ENCODE data around the gene MPZL1.
"Not testable (repeated sequence)": the region's sequence is repeated elsewhere in the genome, so short reads cannot be mapped to it uniquely, and the experiment has no call there.

MPZL1 gene

DNA sequence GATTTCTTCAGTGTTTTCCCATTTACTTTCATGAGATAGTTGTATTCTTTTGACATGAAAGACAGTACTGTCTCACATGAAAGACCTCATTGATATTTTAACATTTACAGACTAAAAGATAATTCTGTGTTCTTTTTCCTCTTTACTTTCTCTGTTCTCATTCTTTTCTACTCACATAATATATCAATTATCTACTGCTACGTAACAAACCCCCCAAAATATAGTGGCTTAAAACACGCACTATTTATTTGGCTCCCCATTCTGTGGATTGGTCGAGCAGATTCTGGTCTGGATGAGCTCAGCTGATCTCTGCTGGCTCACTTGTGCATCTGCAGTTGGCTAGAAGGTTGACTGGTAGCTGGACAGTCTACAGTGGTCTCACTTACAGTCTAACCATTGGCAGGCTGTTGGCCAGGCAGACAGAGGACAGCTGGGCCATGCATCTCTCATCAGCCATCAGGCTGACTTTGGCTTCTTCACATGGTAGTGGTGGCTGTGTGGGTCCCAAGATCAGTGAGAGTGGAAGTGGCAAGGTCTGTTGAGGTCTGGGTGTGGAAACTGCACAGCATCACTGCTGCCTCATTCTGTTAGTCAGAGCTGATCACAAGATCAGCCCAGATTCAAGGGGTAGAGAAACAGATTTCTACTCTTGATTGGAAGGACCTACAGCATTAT lies 63.2 kb downstream of the MPZL1 start:
- no peak for DNase-seq

DNA sequence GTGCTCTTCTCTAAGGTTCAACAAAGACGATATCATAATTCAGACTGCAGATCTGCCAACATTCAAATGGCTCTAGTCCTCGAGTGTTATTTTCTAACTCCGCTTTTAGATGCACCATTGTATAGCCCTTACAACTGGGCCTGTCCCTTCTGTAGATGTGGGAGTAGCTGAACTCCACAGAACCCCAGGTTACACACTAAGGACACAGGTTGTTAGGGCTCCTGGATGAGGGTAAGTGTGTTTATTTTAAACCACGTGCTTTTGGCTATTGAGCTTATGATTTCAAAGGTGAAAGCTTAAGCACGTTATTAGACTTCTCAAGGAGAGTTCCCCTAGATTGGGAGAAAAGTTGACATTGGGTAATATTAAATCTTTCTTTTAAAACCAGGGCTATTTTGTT lies 64.7 kb downstream of the MPZL1 start:
- no peak for DNase-seq

DNA sequence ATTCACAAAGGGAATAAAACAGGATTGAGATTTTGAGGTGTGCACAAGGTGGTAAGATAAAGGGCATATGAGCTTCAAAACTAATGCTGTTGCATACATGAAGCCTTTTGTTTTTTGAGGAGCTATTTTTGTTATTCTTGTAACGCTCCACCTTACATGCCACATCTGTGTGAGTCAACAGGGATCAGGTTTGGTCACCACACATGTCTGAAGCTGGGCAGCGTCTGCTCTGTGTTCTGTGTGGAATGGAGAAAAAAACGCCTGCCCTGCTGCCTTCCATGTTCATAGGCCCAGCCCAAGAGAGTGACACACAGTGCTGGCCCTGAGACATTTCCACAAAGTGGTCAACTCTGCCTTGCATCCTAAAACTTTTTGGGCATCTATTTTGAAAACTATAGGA lies 67.7 kb downstream of the MPZL1 start:
- DNase-seq = no peak

DNA sequence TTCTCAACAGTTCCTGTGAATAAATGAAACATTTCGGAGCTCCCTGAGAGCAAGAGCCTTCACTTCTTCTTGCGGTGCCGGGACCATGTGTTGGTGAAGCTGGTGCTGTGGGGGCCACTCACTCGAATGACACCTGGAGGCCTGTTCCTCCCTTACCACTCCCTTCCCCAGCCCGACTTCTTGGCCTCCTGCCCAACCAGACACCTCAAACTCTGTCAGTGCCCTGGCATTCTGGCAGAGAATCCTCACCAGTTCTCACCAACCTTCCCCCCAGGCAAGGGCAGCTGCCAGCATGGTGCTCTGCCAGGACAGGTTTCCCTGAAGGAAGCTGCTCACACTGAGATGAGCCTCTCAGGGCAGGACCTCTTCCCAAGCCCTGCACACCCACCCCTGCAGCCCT lies 68.3 kb downstream of the MPZL1 start:
- no peak for DNase-seq

DNA sequence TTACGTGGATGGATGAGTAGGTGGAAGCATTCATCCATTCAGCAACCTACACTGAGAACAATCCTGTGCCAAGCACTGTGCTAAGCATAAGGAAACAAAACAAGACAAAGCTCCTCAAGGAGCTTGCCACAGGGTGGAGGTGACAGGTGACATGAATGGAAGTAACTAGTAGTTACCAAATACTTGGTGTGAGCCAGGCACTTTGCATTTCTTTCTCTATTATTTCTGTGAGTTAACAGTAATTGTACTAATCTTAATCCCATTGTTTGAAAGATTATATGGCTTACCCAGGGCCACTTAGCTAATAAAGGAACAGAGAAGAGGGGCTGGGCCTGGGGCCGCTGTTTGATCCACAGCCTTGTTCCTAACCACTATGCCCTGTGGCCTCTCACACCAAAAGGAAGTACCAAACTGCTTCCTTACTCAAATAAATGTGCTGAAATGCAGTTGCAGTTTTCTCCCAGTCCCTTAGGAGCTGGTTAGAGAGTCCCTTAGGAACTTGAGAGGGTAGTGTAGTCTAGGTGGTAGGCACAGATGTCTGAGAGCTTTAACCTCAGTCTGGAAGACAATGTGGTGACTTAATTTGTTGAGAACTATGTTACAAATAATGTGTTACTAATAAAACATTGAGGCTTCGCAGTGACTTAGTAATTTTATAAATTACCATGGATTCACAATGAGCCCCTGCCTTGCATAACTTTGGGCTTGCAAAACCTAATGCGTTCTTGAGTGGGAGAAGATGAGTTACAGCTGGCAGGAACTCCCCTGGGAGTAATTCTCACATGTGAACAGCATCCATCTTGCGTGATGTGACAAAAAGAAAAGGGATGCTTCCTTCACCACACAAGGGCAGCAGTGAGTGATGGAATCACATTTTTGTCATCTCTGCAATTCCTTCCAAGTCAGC lies 69.8 kb downstream of the MPZL1 start:
- no peak for DNase-seq

DNA sequence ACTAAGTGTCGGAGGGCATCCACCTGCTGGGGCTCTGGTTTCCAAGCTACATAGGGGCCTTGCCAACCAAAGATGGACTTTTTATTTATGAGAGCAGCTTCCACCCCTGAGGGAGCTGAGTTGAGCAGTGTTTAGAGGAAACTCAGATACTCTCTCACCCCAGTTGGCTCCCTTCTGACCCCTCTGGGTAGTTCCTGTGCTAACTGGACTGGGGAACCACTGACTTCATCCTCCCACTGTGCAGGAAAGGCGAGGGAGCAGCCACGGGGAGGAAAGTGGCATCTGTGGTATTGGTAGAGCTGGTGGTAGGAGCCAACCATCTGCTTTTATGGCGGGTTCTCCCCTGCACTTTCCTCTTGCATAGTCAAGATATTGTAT lies 70.4 kb downstream of the MPZL1 start:
- DNase-seq = no peak

DNA sequence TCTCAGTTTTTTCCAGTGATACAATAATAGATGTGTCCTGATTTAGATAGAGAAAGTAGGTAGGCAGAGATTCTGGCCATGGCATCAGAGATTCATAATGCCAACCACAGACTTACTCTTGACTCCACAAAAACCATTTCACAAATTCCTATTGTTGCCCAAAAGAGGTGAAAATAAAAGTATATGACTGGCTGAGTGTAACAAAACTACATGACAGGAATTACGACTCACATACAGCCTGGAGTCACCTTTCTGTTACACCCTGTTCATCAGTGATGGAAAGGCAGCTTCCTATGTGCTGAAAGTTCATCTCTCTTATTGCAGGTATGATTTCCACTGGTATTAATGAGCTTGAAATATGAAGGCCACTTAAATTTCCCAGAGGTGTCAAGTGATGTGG lies 72.3 kb downstream of the MPZL1 start:
- no peak for DNase-seq

DNA sequence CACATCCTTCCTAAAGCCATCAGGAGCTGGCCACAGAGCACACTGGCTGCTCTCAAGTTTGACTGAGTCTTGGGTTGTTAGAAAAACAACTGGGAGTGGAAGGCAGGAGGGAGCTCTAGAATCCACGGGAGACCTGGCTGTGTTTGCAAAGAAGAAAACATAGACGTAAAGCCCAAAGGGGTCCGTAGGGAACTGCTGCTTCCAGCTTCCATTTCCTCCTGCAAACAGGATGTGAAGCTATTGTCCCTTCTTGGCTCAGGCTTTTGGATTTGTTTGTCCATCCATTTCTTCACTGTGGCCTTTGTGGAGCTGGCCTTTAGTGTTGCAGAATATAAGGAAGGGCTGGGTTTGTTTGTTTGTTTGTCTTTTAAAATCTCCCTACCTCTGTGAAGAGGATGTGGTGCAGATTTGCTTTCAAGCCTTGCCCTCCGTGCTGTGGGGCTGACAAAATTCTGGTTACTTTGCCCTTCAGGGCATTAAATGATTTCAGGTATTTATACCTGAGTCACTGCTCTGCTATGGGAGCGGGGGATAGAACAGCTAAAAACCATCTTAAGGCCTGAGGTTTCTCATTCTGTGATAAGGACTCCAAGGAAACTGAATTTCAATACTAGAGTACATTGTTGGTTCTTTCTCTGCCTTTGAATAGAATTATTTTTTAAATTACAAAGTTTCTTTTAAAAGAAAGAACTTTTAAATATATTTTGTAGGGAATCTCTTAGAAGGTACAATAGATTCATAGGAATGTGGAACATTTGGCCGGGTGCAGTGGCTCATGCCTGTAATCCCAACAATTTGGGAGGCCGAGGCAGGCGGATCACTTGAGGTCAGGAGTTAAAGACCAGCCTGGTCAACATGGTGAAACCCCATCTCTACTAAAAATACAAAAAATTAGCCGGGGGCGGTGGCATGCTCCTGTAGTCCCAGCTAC lies 74.3 kb downstream of the MPZL1 start:
- no peak for DNase-seq

DNA sequence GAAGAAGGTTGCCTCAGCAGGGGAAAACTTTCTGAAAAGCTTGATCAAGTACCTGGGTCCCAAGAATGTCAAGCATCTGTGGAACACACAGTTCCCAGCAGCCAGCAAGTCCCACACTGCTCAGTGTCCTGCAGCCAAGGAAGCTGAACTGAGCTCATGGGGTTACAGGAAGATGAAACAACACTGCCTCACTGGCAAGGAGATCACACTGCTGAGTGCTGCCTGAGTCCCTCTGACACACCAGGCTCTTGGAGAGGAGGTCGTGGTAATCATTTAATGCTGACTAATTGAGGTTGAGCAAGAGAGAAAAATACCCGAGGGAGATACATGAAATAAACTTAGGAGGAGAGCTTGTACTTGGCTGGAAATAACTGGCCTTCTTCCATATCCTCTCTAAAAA lies 75.2 kb downstream of the MPZL1 start:
- DNase-seq = no peak

DNA sequence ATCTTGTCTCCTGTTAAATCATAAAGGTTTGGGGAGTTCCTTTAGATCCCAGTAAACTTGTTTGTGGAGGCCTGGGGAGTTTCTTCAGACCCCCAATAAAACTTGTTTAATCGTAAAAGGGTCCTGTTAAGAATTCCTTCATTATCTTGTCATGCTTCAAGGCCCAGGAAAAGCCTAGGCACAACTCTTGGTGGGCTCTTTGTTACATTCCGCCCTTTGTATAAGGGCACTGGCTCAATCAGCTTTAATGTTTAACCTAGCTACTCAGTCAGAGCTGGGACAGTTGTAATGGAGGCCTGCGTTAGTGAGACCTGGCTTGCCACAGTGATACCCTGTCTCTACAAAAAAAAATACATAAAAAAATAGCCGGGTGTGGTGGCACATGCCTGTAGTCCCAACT lies 77.2 kb downstream of the MPZL1 start:
- no peak for DNase-seq

DNA sequence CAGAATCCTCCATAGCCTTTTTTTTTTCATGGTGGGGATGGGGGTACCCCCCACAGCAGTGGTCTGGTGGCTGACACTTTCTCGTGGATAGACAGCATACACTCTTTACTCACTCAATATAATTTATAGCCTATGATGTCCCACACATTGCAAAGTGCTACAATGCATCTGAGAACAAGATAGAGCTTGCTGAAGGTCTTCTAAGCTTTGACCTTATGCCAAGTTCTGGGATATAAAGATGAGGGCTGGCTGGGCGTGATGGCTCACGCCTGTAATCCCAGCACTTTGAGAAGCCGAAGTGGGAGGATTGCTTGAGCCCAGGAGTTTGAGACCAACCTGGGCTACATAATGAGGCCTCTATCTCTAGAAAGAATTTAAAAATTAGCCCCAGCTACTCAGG lies 78.0 kb downstream of the MPZL1 start:
- DNase-seq = no peak

DNA sequence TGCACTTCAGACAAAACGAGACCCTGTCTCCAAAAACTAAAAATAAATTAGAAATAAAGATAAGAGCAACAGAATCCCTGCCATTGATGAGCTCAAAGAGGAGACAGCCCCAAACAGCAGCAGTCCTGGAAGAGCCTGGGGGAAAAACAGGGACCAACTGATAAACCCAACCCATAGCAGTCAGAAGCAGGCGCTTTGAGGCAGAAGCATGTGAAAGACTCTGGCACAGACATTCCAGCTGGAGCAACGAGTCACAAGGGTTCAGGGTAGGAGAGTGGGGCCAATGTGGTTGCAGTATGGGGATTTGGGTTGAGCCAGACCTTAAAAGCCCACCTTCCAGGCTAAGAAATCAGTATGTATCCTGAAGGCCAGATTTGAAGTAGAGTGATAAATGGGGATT lies 78.5 kb downstream of the MPZL1 start:
- no peak for DNase-seq

DNA sequence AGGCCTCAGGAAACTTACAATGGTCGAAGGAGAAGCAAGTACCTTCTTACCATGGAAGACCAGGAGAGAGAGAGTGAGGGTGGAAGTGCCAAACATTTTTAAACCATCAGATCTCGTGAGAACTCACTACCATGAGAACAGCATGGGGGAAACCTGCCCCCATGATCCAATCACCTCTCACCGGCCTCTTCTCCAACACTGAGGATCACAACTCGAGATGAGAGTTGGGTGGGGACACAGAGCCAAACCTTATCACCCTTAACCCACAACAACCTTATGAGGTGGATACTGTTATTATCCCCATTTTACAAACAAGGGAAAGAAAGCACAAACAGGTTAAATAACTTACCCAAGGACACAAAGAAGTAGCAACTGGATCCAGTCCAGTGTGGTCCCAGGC lies 80.5 kb downstream of the MPZL1 start:
- no peak for DNase-seq

DNA sequence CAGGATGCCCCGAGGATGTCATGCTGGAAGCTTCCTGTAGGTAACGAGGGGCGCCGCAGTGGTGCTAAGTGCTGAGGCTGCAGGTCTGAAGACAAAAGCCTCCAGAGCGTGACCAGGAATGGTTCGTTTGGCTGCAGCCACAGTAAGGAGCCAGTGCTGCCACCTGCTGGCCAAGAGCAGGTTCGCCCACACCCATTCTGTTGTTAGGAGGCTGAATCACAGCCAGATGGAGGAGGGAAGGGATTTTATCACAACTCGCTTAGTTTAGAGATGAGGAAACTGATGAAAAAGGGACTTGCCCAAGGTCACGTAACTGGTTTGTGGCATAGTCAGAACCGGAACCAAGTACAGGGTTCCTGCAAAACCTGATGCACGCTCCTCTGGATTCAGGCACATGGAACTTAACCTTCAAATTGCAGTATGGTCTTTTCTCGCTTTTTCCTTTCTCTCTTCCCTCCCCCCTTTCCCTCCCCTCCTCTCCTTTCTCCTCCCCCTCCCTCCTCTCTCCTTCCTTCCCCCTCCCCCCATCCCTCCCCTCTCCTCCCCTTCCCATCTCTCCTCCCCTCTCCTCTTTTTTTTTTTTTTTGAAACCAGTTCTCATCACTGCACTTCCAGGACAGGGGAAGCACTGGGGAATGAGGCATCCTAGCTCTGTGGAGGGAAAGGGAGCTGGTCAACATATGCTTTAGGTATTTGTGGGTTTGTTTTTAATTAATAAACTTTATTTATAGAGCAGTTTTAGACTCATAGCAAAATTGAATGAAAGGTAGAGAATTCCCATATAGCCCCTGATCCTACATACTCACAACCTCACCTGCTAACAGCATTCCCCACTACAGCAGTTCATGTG lies 81.8 kb downstream of the MPZL1 start:
- DNase-seq = peak; percentile 94 to 97

DNA sequence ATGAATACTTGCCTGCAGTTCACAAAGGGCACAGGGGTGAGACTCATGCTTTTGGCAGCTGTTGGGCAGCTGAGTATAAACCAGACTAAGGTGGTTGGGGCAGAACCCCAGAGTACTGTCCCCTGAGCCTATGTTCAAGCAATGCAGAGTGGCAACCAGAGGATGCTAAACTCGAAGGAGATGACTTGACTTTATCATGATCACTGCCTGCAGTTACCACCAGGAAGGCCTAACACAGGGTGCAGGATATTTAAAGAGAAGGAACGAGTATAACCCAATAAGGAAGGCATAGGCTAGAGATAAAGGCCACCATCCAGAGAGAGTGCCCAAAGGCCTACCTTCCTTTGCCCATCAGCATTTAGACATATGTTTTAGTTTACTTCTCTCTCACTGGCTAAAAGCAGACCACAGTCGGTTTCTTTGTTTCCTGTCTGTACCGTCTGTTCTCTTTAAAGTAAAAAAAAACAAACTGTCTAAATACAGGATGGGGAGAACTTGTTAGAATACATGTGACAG lies 83.3 kb downstream of the MPZL1 start:
- DNase-seq = no peak

DNA sequence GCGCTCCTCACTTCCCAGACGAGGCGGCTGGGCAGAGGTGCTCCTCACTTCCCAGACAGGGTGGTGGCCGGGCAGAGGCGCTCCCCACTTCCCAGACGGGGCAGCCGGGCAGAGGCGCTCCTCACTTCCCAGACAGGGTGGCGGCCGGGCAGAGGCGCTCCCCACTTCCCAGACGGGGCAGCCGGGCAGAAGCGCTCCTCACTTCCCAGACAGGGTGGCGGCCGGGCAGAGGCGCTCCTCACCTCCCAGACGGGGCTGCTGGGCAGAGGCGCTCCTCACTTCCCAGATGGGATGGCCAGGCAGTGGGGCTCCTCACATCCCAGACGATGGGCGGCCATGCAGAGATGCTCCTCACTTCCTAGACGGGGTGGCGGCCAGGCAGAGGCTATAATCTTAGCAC lies 84.5 kb downstream of the MPZL1 start:
- not testable (repeated sequence) for DNase-seq

DNA sequence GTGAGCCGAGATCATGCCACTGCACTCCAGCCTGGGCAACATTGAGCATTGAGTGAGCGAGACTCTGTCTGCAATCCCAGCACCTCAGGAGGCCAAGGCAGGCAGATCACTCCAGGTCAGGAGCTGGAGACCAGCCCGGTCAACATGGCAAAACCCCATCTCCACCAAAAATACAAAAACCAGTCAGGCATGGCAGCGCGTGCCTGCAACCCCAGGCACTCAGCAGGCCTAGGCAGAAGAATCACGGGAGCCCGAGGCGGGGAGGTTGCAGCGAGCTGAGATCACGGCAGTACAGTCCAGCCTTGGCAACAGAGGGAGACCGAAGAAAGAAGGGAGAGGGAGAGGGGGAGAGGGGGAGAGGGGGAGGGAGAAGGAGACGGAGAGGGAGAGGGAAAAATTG lies 84.9 kb downstream of the MPZL1 start:
- not testable (repeated sequence) for DNase-seq

DNA sequence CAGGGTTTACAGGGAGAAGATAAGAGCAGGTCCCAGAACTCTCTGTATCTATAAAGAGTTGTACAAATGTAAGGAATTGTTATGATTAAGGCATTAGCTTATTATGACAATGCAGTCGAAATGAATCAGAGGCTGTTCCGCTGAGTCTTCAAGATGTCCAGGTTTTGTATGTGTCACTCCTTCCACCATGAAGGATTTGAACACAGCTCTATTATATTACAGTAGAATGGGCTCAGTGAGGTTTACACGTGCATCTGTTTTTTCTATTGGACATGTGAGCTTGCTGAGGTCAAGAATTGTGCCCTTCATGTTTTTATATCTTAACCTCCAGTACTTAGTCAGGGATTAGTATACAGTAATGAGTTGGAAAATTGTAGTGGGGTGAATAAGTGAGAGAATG lies 86.3 kb downstream of the MPZL1 start:
- DNase-seq = no peak

DNA sequence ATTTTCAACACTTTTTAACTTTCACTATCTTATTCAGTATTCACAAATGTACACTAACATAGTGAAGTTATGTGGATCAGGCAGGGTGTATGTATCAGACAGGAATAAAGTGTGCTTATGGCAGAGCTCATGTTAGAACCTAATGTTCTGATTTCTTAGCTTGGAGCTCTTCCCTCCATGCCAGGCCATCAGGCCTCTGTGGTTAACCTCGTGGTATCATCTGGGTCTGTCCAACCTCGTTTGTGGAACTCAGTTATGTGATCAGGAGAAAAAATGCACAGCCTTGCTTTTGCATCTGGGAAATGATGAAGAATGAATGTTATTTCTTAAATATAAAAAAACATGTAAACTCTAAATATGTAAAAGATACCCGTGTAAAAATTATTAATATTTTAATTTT lies 86.9 kb downstream of the MPZL1 start:
- DNase-seq = no peak

DNA sequence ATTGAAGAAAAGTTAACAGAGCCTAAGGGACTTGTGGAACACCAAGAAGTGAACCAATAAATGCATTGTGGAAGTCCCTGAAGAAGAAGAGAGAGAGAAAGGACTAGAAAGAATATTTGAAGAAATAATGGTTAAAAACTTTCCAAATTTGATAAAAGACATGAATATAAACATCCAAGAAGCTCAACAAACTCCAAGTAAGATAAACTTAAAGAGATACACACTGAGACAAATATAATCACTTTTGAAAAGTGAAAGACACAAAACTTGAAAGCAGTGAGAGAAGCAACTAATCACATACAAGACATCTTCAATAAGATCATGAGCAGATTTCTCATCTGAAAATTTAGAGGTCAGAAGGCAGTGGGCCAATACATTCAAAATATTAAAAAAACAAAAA lies 91.2 kb downstream of the MPZL1 start:
- DNase-seq = no peak

DNA sequence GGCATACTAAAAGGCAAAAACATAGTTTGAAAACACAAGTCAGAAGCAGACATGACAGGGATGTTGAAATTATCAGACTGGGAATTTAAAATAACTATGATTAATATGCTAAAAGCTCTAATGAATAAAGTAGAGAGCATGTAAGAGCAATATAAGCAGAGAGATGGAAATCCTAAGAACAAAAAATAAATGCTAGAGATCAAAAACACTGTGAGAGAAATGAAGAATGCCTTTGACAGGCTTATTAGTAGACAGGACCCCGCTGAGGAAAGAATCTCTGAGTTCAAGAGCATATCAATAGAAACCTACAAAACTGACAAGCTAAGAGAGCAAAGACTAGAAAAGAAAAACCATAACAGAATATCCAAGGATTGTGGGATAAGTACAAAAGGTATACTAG lies 93.9 kb downstream of the MPZL1 start:
- DNase-seq = no peak

Data from SHP77 (cell line).